ENCODE measurements around the gene TGM1.
"Not testable (repeated sequence)": the region's sequence is repeated elsewhere in the genome, so short reads cannot be mapped to it uniquely, and the experiment has no call there.

The TGM1 gene

GRCh38 chr14:24207625-24208024, 55.4 kb downstream of the TGM1 start:
- Histone ChIP-seq H3K9ac (ENCODE audit: low read depth, low read length) (no peak overlapping the region), H3K4me3 (ENCODE audit: low read depth, low read length) (no peak overlapping the region), H3K4me1 (ENCODE audit: control insufficient read depth, insufficient read depth, low read length) (peaks cover 6% of the 10 kb centered on the region), H3K9me3 (ENCODE audit: control insufficient read depth, insufficient read depth, low read length) (no peaks in the 10 kb centered on the region), H3K36me3 (ENCODE audit: control insufficient read depth, insufficient read depth, low read length) (peaks cover 59% of the 10 kb centered on the region), H3K27ac (ENCODE audit: low read depth, low read length) (no peak overlapping the region), H3K27me3 (ENCODE audit: control insufficient read depth, insufficient read depth, low read length) (no peaks in the 10 kb centered on the region)

GRCh38 chr14:24207104-24207551, 55.8 kb downstream of the TGM1 start:
- H3K27me3 ChIP-seq (ENCODE audit: control insufficient read depth, insufficient read depth, low read length), result no peaks in the 10 kb centered on the region
- H3K4me3 ChIP-seq (ENCODE audit: low read depth, low read length), result no peak overlapping the region
- H3K27ac ChIP-seq (ENCODE audit: low read depth, low read length), result no peak overlapping the region
- H3K9ac ChIP-seq (ENCODE audit: low read depth, low read length), result no peak overlapping the region
- H3K36me3 ChIP-seq (ENCODE audit: control insufficient read depth, insufficient read depth, low read length), result peaks cover 59% of the 10 kb centered on the region
- H3K9me3 ChIP-seq (ENCODE audit: control insufficient read depth, insufficient read depth, low read length), result no peaks in the 10 kb centered on the region
- peaks cover 6% of the 10 kb centered on the region for H3K4me1 ChIP-seq (ENCODE audit: control insufficient read depth, insufficient read depth, low read length)

- no peak overlapping the region for H3K27ac ChIP-seq (ENCODE audit: low read depth, low read length)
- no peak overlapping the region for H3K9ac ChIP-seq (ENCODE audit: low read depth, low read length)
- H3K9me3 ChIP-seq (ENCODE audit: control insufficient read depth, insufficient read depth, low read length), result peaks cover 4% of the 10 kb centered on the region; the same call in 1 of the 2 replicates
- no peak overlapping the region for H3K4me3 ChIP-seq (ENCODE audit: low read depth, low read length)
- no peaks in the 10 kb centered on the region for H3K27me3 ChIP-seq (ENCODE audit: control insufficient read depth, insufficient read depth, low read length)
- peaks cover 61% of the 10 kb centered on the region for H3K36me3 ChIP-seq (ENCODE audit: control insufficient read depth, insufficient read depth, low read length)
- H3K4me1 ChIP-seq (ENCODE audit: control insufficient read depth, insufficient read depth, low read length), result peaks cover 6% of the 10 kb centered on the region
Observed at GRCh38 chr14:24206260-24207103, 56.5 kb downstream of the TGM1 start.

- Histone ChIP-seq H3K4me1 (ENCODE audit: control insufficient read depth, insufficient read depth, low read length) (peaks cover 6% of the 10 kb centered on the region), H3K9ac (ENCODE audit: low read depth, low read length) (no peak overlapping the region), H3K27me3 (ENCODE audit: control insufficient read depth, insufficient read depth, low read length) (no peaks in the 10 kb centered on the region), H3K9me3 (ENCODE audit: control insufficient read depth, insufficient read depth, low read length) (peaks cover 7% of the 10 kb centered on the region; the same call in 1 of the 2 replicates), H3K4me3 (ENCODE audit: low read depth, low read length) (no peak overlapping the region), H3K36me3 (ENCODE audit: control insufficient read depth, insufficient read depth, low read length) (peaks cover 43% of the 10 kb centered on the region), H3K27ac (ENCODE audit: low read depth, low read length) (no peak overlapping the region)
Observed at GRCh38 chr14:24204163-24205146, 58.5 kb downstream of the TGM1 start.

GRCh38 chr14:24203249-24203886, 59.6 kb downstream of the TGM1 start:
- peak overlapping the region; percentile 83 for H3K27ac ChIP-seq (ENCODE audit: low read depth, low read length)
- H3K27me3 ChIP-seq (ENCODE audit: control insufficient read depth, insufficient read depth, low read length); H3K9me3 ChIP-seq (ENCODE audit: control insufficient read depth, insufficient read depth, low read length); H3K9ac ChIP-seq (ENCODE audit: low read depth, low read length); H3K4me1 ChIP-seq (ENCODE audit: control insufficient read depth, insufficient read depth, low read length): not testable (repeated sequence)
- peaks cover 35% of the 10 kb centered on the region for H3K36me3 ChIP-seq (ENCODE audit: control insufficient read depth, insufficient read depth, low read length)
- peak overlapping the region; percentile 35 for H3K4me3 ChIP-seq (ENCODE audit: low read depth, low read length)

- H3K4me1 ChIP-seq (ENCODE audit: control insufficient read depth, insufficient read depth, low read length); H3K27me3 ChIP-seq (ENCODE audit: control insufficient read depth, insufficient read depth, low read length): not testable (repeated sequence)
Observed at GRCh38 chr14:24202538-24202937, 60.4 kb downstream of the TGM1 start.

More at GRCh38 chr14:24202538-24202937, 60.4 kb downstream of the TGM1 start:
- not testable (repeated sequence) for H3K9ac ChIP-seq (ENCODE audit: low read depth, low read length); H3K9me3 ChIP-seq (ENCODE audit: control insufficient read depth, insufficient read depth, low read length)
- Histone ChIP-seq H3K36me3 (ENCODE audit: control insufficient read depth, insufficient read depth, low read length) (peaks cover 27% of the 10 kb centered on the region), H3K27ac (ENCODE audit: low read depth, low read length) (peak overlapping the region; percentile 83), H3K4me3 (ENCODE audit: low read depth, low read length) (peak overlapping the region; percentile 37; the same call in 1 of the 2 replicates)

Data from HUES48 (cell line).